ENCODE data around the gene MTOR. TPM values are rescaled to one million over a fixed set of nuclear protein-coding genes. Genes with fewer than 3 reads are reported as not detected.

MTOR gene
- total RNA-seq, 1 donor from 2014 or later, result 25.1 TPM

DNA sequence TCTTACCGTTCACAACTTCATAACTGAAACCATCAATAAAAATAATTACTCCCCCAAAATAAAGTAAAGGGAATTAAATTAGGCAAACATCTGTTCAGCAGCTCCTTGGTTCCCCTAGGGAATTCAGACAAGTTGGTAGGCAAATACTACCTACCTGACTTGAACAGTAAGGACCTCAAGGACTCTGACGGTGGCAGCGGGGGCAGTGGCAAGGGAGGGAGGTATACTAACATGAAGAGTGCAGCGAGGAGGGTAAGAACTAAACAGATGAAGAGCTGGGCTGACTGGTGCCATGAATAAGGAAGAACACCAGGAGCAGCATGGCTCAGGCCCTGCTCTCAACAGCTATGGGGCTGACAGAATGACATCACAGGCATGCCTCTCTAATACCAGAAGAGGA lies 33.1 kb downstream of the MTOR start:
- Histone ChIP-seq H3K4me3 (ENCODE audit: low read length in 3 of 3) (no peak overlapping the region), H3K9me3 (ENCODE audit: control insufficient read depth in 3 of 3, low read length in 3 of 3) (no peaks in the 10 kb centered on the region), H3K4me1 (ENCODE audit: control insufficient read depth in 3 of 3, insufficient read depth in 3 of 3, low read length in 3 of 3) (no peaks in the 10 kb centered on the region), H3K27ac (ENCODE audit: low read depth, low read length) (no peak overlapping the region), H3K36me3 (ENCODE audit: control insufficient read depth in 3 of 3, insufficient read depth in 3 of 3, low read length in 3 of 3) (peaks cover 53 to 72% (median 71%) of the 10 kb centered on the region in 3 donors), H3K9ac (ENCODE audit: low read depth in 1 of 3, low read length in 3 of 3) (no peak overlapping the region), H3K27me3 (ENCODE audit: control insufficient read depth in 3 of 3, insufficient read depth in 3 of 3, low read length in 3 of 3) (no peaks in the 10 kb centered on the region)

DNA sequence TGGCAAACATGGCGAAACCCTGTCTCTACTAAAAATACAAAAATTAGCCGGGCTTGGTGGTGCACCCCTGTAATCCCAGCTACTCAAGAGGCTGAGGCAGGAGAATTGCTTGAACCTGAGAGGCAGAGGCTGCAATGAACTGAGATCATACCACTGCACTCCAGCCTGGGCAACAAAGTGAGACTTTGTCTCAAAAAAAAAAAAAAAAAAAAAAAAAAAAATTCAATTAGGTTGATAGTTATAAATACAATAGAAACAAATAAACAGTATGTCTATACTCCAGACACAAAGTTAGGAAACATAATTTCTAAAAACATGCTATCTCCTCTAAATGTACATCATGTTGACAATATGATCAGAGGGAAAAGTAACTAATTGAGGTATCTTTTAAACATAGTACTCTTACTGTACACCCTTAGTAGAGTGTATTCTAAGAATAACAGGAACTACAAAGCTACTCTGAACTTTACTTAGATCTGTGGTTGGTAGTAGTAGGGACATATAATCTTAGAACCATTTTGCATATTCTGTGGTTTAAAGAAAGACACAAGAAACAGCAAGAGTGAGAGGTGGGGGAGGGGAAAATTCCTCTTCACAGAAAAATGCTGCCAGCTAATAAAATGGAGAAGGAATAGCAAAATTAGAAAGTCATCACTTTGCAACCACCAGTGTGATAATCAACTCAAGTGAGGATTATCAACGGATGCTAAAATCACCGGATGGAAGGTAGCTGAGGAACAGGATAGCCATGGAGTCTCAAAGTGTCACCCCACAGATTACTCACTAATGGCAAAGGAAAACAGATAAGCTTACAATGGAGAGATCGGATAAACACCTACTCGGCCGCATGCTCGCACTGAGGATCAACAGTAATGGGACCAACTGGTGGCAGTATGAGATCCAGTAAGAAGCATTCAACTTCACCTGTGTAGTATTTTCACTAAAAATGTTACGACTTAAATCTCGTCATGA lies 35.0 kb downstream of the MTOR start:
- no peak overlapping the region for H3K9ac ChIP-seq (ENCODE audit: low read depth in 1 of 3, low read length in 3 of 3)
- no peaks in the 10 kb centered on the region for H3K9me3 ChIP-seq (ENCODE audit: control insufficient read depth in 3 of 3, low read length in 3 of 3)
- H3K4me3 ChIP-seq (ENCODE audit: low read length in 3 of 3), result no peak overlapping the region
- no peak overlapping the region for H3K27ac ChIP-seq (ENCODE audit: low read depth, low read length)
- peaks cover 47 to 58% (median 56%) of the 10 kb centered on the region in 3 donors for H3K36me3 ChIP-seq (ENCODE audit: control insufficient read depth in 3 of 3, insufficient read depth in 3 of 3, low read length in 3 of 3)
- H3K4me1 ChIP-seq (ENCODE audit: control insufficient read depth in 3 of 3, insufficient read depth in 3 of 3, low read length in 3 of 3), result no peaks in the 10 kb centered on the region
- no peaks in the 10 kb centered on the region for H3K27me3 ChIP-seq (ENCODE audit: control insufficient read depth in 3 of 3, insufficient read depth in 3 of 3, low read length in 3 of 3)

DNA sequence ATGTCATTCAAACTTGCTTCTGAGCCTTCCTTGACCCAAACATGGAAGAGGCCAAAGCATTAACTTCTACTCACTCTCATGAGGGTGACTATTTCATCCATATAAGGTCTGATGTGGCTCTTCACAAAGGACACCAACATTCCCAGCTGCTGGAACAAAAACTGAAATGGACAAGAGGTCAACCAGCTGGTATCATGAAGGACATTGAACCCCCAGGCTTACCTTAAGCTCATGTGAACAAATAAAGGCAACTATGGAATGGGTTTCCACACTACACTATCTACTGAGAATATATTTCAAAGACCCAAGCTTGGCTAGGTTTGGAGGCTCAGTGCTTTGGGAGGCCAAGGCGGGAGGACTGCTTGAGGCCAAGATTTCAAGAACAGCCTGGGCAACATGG lies 46.3 kb downstream of the MTOR start:
- H3K27me3 ChIP-seq (ENCODE audit: control insufficient read depth in 3 of 3, insufficient read depth in 3 of 3, low read length in 3 of 3), result no peaks in the 10 kb centered on the region
- H3K9me3 ChIP-seq (ENCODE audit: control insufficient read depth in 3 of 3, low read length in 3 of 3), result no peaks in the 10 kb centered on the region
- no peak overlapping the region for H3K27ac ChIP-seq (ENCODE audit: low read depth, low read length)
- H3K4me3 ChIP-seq (ENCODE audit: low read length in 3 of 3), result no peak overlapping the region
- H3K36me3 ChIP-seq (ENCODE audit: control insufficient read depth in 3 of 3, insufficient read depth in 3 of 3, low read length in 3 of 3), result peaks cover 30 to 63% (median 46%) of the 10 kb centered on the region in 3 donors
- no peaks in the 10 kb centered on the region for H3K4me1 ChIP-seq (ENCODE audit: control insufficient read depth in 3 of 3, insufficient read depth in 3 of 3, low read length in 3 of 3)
- H3K9ac ChIP-seq (ENCODE audit: low read depth in 1 of 3, low read length in 3 of 3), result no peak overlapping the region

DNA sequence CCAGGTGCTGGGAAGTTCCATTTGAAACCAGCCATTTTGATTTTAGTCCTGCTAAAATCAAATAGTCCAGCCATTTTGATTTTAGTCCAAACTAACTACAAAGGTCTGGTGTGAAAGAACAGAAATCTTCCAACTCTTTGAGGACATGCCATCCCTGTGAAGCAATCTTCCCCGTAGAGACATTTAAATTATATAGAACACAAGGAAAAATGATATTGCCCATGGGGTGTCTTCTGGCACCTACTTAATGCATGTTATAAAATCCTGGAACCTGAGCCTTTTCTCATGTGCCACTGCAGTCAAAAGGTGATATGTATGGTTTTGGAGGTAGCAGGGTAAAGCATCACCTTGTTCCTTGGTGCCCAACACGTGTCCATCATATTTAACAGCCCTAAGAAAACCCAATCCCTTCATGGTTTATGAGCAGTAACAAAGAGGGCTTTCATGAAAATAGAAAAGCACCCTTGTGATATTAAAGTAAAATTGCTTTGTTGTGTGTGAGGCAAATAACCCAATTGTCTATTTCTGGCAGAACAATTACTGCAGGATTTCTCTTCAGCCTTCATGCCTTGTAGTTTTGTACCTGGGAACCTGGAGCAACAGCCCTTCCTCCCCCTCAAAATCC lies 46.9 kb downstream of the MTOR start:
- peaks cover 34 to 68% (median 52%) of the 10 kb centered on the region in 3 donors for H3K36me3 ChIP-seq (ENCODE audit: control insufficient read depth in 3 of 3, insufficient read depth in 3 of 3, low read length in 3 of 3)
- H3K9ac ChIP-seq (ENCODE audit: low read depth in 1 of 3, low read length in 3 of 3), result no peak overlapping the region
- no peak overlapping the region for H3K27ac ChIP-seq (ENCODE audit: low read depth, low read length)
- no peaks in the 10 kb centered on the region for H3K9me3 ChIP-seq (ENCODE audit: control insufficient read depth in 3 of 3, low read length in 3 of 3)
- H3K4me3 ChIP-seq (ENCODE audit: low read length in 3 of 3), result no peak overlapping the region
- H3K27me3 ChIP-seq (ENCODE audit: control insufficient read depth in 3 of 3, insufficient read depth in 3 of 3, low read length in 3 of 3), result no peaks in the 10 kb centered on the region
- H3K4me1 ChIP-seq (ENCODE audit: control insufficient read depth in 3 of 3, insufficient read depth in 3 of 3, low read length in 3 of 3), result no peaks in the 10 kb centered on the region

DNA sequence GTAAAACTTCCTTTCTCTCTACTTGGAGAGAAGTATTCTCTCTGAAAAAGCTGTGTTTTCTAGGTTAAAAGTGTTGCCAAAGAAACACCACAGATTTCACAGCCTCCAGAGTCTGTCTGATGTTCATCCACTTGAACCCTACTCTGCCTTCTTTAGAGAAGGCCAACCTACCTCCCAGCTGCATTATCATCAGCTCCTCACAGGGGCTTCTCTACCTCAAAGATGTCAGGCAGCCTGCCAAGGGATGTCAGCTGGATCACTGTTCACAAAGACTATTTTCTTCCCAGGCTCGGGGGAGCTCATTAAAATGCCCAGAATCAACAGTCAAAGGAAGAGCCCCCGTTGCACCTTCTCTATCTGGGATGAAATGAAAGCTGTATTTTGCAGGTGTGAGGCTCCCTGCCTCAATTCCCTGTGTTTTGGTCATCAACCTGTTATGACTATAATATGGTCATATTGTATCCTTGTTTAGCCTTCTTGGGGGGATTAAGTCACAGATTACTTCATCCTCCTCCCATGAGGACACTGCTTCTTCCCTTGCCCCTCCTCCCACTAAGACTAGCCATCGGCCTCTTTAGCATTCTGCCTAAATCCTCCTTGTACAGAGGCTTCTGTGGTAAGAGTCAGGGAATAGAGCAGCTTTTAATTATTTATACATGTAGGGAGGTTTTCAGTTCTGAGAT lies 47.5 kb downstream of the MTOR start:
- no peaks in the 10 kb centered on the region for H3K9me3 ChIP-seq (ENCODE audit: control insufficient read depth in 3 of 3, low read length in 3 of 3)
- no peak overlapping the region for H3K27ac ChIP-seq (ENCODE audit: low read depth, low read length)
- H3K4me1 ChIP-seq (ENCODE audit: control insufficient read depth in 3 of 3, insufficient read depth in 3 of 3, low read length in 3 of 3), result no peaks in the 10 kb centered on the region
- H3K27me3 ChIP-seq (ENCODE audit: control insufficient read depth in 3 of 3, insufficient read depth in 3 of 3, low read length in 3 of 3), result no peaks in the 10 kb centered on the region
- no peak overlapping the region for H3K9ac ChIP-seq (ENCODE audit: low read depth in 1 of 3, low read length in 3 of 3)
- no peak overlapping the region for H3K4me3 ChIP-seq (ENCODE audit: low read length in 3 of 3)
- H3K36me3 ChIP-seq (ENCODE audit: control insufficient read depth in 3 of 3, insufficient read depth in 3 of 3, low read length in 3 of 3), result peaks cover 35 to 68% (median 58%) of the 10 kb centered on the region in 3 donors

DNA sequence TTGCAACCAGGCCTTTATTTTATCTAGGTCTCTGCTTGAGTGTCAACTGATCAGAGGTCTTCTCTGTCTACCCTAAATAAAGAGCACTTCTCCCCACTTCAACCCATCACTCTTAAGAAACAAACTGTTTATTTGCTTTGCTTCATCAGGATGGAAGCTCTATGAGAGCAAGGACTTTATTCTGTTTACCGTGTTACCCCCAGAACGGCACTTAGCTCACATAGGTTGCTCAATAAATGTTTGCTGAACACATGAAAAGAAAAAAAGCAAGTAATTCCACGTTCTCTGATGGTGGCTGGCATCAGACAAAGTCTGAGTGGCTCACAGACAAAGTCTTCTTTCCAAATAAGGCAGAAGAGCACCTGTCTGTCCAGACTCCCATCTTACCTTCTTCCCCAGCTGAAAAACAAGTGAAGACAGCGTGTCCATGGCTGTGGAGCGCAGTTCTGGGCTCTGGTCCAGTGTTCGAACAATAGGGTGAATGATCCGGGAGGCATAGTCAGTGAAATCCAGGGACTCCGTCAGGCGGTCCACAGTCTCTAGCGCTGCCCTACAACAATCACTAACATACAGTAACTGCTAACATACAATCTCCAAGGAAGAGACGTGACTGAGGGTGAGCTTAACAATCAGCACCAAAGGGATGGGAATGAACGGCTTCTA lies 50.3 kb downstream of the MTOR start:
- no peaks in the 10 kb centered on the region for H3K4me1 ChIP-seq (ENCODE audit: control insufficient read depth in 3 of 3, insufficient read depth in 3 of 3, low read length in 3 of 3)
- no peaks in the 10 kb centered on the region for H3K27me3 ChIP-seq (ENCODE audit: control insufficient read depth in 3 of 3, insufficient read depth in 3 of 3, low read length in 3 of 3)
- no peak overlapping the region for H3K4me3 ChIP-seq (ENCODE audit: low read length in 3 of 3)
- H3K27ac ChIP-seq (ENCODE audit: low read depth, low read length), result no peak overlapping the region
- H3K9me3 ChIP-seq (ENCODE audit: control insufficient read depth in 3 of 3, low read length in 3 of 3), result no peaks in the 10 kb centered on the region
- H3K9ac ChIP-seq (ENCODE audit: low read depth in 1 of 3, low read length in 3 of 3), result no peak overlapping the region
- H3K36me3 ChIP-seq (ENCODE audit: control insufficient read depth in 3 of 3, insufficient read depth in 3 of 3, low read length in 3 of 3), result peaks cover 50 to 74% (median 71%) of the 10 kb centered on the region in 3 donors

DNA sequence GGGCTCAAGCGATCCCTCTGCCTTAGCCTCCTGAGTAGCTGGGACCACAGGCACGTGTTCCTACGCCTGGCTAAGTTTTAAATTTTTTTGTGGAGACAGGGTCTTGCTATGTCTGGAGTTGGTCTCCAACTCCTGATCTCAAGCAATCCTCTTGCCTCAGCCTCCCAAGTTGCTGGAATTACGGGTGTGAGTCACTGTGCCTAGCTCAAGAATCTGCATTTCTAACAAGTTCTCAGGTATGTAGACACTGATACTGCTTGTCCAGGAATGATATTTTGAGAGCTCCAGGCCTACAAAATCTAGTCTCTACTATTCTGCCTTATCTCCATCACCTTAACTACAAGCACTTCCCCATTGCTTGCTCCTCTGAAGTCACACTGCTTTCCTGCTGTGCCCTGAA lies 50.9 kb downstream of the MTOR start:
- Histone ChIP-seq H3K9ac (ENCODE audit: low read depth in 1 of 3, low read length in 3 of 3) (no peak overlapping the region), H3K4me1 (ENCODE audit: control insufficient read depth in 3 of 3, insufficient read depth in 3 of 3, low read length in 3 of 3) (no peaks in the 10 kb centered on the region), H3K27ac (ENCODE audit: low read depth, low read length) (no peak overlapping the region), H3K27me3 (ENCODE audit: control insufficient read depth in 3 of 3, insufficient read depth in 3 of 3, low read length in 3 of 3) (no peaks in the 10 kb centered on the region), H3K9me3 (ENCODE audit: control insufficient read depth in 3 of 3, low read length in 3 of 3) (no peaks in the 10 kb centered on the region), H3K4me3 (ENCODE audit: low read length in 3 of 3) (no peak overlapping the region), H3K36me3 (ENCODE audit: control insufficient read depth in 3 of 3, insufficient read depth in 3 of 3, low read length in 3 of 3) (peaks cover 50 to 75% (median 72%) of the 10 kb centered on the region in 3 donors)

DNA sequence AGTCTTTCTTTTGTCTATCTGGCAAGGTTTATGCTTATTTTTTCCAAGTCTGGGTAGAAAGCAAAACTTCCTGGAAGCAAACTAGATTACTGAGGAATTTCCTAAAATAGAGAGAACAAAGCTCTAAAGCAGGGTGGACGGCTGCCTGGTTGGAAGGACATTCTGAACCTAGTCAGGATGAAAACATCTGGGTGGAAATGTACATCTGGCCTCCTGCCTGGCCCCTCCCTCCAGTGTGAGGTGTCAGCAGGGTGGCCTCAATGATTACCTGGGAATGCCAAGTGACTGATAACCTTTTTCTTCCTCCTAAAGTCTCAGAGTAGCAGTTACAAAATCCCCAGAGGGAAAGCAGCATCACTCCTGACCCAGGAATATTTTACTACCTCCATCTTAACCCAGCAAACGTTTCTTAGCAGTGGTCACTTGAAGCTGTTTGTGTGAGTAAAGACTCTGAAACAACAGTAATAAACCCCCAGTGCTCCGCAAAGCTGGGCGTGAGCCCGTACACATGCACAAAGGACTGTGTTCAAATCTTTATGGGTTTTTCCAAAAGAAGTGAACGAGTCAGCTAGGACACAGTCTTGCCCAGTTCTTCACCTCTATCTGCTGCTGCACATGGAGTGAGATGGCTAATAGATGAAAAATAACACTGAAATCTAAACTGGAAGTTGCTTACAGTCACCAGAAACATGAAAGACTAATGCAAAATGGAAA lies 54.3 kb downstream of the MTOR start:
- Histone ChIP-seq H3K9ac (ENCODE audit: low read depth in 1 of 3, low read length in 3 of 3) (no peak overlapping the region), H3K27me3 (ENCODE audit: control insufficient read depth in 3 of 3, insufficient read depth in 3 of 3, low read length in 3 of 3) (no peaks in the 10 kb centered on the region), H3K36me3 (ENCODE audit: control insufficient read depth in 3 of 3, insufficient read depth in 3 of 3, low read length in 3 of 3) (peaks cover 59 to 78% (median 71%) of the 10 kb centered on the region in 3 donors), H3K9me3 (ENCODE audit: control insufficient read depth in 3 of 3, low read length in 3 of 3) (no peaks in the 10 kb centered on the region), H3K4me1 (ENCODE audit: control insufficient read depth in 3 of 3, insufficient read depth in 3 of 3, low read length in 3 of 3) (no peaks in the 10 kb centered on the region), H3K4me3 (ENCODE audit: low read length in 3 of 3) (no peak overlapping the region), H3K27ac (ENCODE audit: low read depth, low read length) (no peak overlapping the region)
